Germinal center (tissue), 1 donor: ENCODE data around the gene MMP7.

ENCODE experiments used
- DNase-seq: peaks from one replicate; pipeline ENCODE4 v3.0.0; 2012; ENCODE audit warnings: mixed read lengths, low spot score

Gene MMP7

GRCh38 chr11:102530558-102530957 lies at the start of gene MMP7:
MMP7 (minus strand) TSS chr11:102530747; CDS start chr11:102530700, 47 bp downstream.
- no peak for DNase-seq

DNA sequence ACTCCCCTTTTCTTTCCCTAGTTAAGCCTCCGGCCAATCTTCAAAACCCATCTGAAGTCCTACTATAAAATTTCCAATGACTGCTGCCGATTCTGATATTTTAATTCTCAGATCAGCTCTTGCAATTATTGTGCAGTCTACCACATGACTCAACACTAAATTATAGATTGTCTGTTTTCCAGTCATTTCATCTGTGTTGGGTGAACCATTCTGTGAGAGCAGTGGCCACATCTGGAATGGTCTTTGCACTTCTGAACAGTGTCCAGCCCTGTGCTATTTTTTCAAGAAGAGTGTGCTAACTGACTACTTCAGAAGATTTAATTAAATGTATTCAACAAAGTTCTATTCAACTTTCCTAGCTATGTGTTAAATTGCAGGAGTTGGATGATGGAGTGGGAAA lies 47.2 kb upstream of the MMP7 start:
- no peak for DNase-seq

GRCh38 chr11:102577182-102577581 lies 46.6 kb upstream of the MMP7 start:
- DNase-seq = no peak

- DNase-seq = no peak
Measured at GRCh38 chr11:102576350-102576749, 45.8 kb upstream of the MMP7 start.

DNA sequence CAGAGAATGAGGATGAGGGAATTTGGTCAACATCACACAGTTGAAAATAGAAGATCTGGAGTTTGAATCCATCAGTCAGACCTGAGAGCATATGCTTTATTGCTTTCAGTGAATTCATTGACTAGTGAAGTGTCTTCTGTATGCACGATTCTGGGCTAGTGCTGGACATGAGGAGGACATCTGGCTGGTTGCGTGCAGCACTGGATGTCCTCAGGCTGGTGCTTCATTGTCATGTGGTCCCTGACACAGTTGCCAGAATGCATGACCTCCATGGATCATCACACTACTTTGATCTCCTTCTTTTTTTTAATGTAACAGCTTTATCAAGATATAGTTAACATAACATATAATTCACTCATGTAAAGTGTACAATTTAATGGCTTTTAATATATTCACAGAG lies 44.5 kb upstream of the MMP7 start:
- DNase-seq = no peak

DNA sequence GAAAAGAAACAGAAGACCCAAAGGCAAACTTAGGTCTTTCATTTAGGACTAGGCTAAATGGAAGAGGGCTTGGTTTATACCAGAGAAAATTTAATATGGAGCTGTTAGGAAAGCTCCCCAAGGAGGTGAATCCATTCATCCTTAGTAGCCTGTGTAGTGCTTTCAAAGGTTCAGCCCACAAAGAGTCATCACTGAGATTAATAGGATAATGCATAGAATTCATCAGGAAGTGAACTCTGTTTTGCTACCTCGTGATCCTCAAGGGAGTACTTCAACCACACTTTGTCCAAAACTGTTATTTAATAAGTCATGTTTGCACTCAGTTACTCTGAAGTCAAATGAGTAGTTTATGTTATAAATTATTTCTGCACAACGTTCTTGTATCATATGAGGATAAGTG lies 43.3 kb upstream of the MMP7 start:
- no peak for DNase-seq

DNA sequence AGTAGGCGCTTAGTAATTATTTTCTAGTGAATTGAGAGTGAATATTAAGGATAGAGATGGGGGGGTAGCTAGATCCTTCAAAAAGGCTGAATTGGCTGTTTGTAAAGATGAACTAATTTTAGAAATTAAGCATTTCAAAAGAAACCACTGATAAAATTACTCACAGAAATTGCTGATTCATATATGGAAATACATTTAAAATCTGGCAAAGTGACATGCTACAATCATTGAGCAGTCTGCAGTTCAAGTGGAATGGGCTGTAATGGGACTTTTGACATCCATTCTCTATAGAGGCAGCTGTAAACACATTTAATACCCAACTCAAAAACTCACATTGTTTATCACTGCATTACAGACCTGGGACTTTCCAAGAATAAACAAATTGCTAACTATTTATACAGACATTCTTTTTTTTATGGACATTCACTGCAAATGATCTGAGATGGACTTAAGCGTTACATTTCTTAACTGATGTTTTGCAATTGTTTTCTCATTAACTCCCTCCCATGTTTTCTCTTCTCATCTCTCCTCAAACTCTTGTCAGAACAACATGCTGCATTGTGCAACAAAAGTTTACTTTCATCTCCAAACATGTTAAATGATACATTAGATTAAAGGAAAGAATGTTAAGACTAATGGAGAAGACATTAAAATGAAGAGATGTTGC lies 42.1 kb upstream of the MMP7 start:
- no peak for DNase-seq

DNA sequence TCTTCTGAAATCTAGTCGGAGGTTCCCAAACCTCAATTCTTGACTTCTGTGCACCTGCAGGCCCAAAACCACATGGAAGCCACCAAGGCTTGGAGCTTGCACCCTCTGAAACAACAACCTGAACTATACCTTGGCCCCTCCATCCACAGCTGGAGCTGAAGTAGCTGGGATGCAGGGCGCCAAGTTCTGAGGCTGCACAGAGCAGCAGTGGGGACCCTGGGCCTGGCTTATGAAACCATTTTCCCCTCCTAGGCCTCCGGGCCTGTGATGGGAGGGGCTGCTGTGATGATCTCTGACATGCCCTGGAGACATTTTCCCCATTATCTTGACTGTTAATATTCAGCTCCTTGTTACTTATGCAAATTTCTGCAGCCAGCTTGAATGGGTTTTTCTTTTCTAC lies 38.3 kb upstream of the MMP7 start:
- DNase-seq = no peak

GRCh38 chr11:102566112-102566511 lies 35.6 kb upstream of the MMP7 start:
- no peak for DNase-seq

- DNase-seq = no peak
Measured at GRCh38 chr11:102564110-102564509, 33.6 kb upstream of the MMP7 start.

DNA sequence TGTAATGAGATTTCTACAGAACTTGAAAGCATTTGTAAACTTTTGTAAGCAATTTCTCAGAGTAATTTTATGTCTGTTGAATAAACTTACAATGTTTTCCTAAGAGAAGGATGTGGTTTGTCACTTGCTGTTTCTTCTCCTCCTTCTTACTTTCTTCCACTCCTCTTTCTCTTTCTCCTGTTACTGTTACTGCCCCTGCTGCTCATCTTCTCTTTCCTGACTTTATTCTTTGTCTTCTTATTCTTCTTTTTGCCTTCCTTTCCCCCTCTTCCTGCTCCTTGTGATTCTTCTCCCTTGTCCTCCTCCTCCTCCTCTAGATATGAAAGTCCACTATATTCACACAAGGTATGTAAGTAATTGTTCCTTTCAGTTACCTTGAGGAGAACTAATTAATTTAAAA lies 31.1 kb upstream of the MMP7 start:
- DNase-seq = no peak

DNA sequence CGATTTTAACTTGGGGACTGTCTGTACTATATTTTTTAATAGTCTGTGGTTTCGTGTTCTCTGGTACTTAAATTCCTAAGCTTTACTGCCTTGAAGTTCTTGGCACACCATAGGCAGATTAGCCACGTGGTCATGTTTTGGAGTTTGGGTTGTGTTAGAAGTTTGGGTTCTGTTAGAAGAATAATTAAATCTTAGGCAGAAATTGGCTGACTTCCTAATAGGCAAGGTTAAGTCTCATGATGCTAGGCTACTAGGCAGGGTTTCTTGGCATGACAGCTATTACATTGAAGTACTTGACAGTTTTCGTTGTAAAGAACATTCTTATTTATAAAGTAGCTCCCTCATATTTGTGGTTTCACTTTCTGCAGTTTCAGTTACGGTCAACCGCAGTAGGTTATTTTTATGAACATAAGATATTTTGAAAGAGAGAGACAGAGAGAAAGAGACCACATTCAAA lies 30.0 kb upstream of the MMP7 start:
- DNase-seq = peak; percentile 45

DNA sequence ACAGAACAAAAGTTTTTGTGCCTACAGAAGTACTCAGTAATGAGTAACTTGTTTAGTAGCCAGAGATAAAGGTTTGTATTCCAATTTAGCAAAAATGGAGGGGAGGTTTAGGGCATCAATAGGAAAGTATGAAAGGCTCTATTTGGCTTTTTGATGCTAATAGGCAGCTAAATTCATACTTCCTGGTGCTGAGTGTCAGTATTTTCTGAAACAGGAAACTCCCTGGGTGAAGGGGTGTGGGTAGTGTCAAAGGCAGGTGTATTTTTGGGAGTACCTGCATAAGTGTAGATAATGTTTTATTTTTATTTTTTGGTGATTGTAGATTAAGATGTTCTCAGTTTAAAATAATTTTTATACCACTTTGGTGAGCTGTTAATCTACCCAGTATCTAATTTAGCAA lies 29.3 kb upstream of the MMP7 start:
- peak; percentile 56 for DNase-seq

DNA sequence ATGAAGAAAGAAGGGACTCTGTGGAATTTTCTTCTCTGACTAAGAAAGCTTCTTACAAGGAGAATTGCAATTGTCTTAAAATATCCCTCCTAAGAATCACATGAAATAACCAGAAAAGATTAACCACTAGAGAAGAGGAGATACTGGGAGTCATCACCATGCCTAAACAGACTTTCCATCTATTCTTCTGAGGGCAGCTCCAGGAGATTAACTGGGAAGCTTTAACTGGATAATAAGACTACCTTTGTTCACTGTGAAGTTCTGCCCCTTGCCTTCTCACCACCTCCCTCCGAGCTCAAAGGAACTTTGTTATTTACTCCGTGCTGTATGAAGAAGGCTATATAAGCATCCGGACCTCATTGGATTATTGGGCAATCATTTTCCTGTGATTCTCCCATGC lies 24.5 kb upstream of the MMP7 start:
- DNase-seq = no peak

DNA sequence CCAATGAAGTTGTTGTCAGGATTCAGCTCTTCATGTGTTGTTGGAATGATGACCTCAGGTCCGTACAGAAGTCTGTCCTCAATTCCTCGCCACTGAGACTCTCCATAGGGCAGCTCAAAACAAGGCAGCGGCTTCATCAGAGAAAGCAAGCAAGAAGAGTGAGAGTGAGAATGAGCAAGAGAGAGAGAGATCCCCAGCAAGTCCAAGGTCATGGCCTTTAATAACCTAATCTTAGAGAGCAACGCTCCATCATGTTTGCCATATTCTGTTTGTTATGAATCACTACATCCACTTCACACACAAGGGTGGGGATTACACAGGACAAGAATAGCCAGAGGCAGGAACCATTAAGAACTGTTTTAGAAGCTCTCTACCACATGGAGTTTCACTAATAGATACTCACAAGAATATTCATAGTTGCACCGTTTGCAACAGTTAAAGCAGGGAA lies 23.3 kb upstream of the MMP7 start:
- no peak for DNase-seq

DNA sequence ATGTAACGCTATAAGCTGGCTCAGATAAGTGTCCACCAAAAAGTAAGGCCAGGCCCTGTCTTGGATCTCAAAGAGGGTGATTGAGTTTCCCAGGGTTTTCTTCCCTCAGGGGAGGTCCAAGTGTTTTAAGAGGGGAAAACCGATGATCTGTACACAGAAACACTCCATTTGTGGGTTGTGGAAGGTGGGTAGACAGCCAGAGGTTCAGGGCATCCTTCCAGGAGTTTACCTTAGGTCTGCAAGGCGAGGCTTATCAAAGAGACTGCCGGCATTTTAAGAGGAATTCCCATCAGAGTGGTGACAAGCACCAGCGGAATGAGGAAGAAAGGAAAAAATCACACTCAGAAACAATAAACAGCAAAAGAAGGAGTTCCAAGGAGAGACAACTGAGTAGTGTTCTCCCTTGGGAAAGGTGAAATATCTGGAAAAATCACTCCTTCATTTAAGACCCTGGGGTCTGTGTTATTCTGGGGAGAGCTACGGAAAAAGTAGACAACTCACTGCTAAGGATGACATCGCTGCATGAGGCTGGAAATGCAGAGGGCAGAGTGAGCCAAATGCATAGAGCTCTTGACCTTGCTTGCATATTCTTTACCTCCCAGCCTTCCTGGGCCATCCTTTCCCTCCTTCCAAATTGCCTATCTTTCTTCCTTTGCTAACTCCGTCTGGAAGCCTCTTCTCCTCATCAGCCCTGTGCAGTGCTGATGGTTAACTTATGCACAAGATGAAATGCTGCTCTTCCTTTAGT lies 22.1 kb upstream of the MMP7 start:
- no peak for DNase-seq

DNA sequence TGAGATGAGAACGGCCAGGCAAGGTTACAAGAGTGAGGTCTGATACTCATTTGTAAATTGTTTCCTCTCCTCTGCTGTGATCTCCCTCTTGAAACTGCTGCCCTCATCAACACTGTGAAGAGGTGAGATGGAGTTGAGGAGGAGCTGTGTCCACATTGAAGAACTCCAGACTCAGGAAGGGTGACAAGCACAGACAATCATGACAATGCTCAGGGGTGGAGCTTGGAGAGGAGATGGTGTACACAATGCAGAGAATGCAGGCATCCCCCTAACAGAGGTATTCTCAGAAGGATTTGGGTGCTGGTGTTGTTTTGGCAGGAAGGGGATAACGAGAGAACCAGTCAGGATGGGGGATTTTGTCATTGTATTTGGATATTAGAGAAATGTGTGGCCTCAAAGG lies 21.5 kb upstream of the MMP7 start:
- DNase-seq = no peak

DNA sequence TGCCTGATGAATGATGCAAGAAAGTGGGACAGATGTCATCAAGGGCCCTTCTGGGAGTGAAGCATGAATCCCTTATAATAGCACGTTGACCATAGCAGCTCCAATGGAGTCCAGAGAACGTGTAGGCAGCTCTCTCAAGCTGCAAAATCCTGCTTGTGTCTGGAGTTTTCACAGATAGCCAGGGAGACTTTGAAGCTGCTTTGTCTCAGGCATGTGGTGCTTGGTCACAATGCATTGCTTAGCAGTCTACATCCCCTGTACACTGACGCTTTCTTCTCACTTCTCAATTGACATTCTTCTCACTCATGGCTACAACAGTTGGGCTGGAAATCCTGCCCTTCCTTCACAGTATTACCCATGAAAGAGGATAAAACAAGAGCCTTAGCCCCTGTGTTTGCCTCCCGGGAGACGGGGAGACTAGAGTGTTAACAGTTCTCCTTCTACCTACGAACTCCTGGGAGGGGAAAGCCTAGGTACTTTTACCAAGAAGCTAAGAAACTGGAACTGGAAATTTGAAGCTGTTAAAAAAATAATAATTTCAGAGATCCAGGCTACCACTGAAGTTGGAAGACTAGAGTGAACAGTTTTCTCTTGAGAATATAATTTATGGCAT lies 20.7 kb upstream of the MMP7 start:
- DNase-seq = no peak

GRCh38 chr11:102546923-102547471 lies 16.4 kb upstream of the MMP7 start:
- DNase-seq = peak; percentile 60

GRCh38 chr11:102546427-102546826 lies 15.9 kb upstream of the MMP7 start:
- peak; percentile 50 for DNase-seq

DNA sequence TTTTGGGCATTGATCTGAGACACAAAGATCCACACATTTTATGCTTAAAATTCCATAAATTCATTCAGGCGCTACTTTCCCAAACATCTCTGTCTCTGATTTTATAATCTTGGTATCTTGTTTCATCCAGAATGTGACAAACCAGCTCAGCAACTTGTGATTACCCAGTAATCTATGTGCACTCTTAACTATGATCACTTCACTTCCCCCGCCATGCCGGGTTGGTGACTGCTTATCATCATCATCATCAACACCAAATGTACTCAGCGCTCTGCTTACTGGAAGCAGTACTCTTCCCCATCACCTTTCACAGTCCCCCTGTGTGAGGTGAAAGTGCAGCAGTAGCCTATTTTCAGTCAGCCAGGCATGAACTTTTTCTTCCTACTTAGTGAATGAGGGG lies 15.2 kb upstream of the MMP7 start:
- DNase-seq = no peak

- no peak for DNase-seq
Measured at GRCh38 chr11:102544594-102544993, 14.0 kb upstream of the MMP7 start.

DNA sequence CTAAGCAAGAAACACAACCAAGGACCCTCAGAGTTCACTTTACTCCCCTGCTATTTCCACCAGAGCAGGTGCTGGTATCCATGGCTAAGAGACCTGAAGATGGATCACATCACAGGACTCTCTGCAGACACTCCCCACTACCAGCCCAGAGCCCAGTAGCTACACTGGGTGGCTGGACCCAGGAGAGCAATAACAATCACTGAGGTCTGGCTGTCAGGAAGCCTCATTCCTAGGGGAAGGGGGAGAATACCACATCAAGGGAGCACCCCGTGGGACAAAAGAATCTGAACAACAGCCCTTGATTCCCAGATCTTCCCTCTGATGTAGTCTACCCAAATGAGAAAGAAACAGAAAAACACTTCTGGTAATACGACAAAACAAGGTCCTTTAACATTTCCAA lies 9.0 kb upstream of the MMP7 start:
- DNase-seq = no peak
